HG03558 (cell line): Measurements from ENCODE around the gene ZNF33B.
"Not testable (repeated sequence)": the region's sequence is repeated elsewhere in the genome, so short reads cannot be mapped to it uniquely, and the experiment has no call there.

ENCODE experiments used
- ATAC-seq: cut with Tn5 transposase; IDR thresholded peaks from one replicate; pipeline ENCODE4 v1.9.1; 2021; ENCODE audit warnings: moderate number of reproducible peaks; ENCODE audit not compliant: unreplicated experiment; ENCODE audit errors: extremely low read depth

ZNF33B gene

GRCh38 chr10:42638055-42638820 lies at the start of gene ZNF33B:
TSS of gene ZNF33B (minus strand) at chr10:42638570. CDS start at chr10:42636928, 1,642 bp downstream.
- peak; percentile 95 for ATAC-seq

GRCh38 chr10:42684517-42684916 lies 46.1 kb upstream of the ZNF33B start:
- no peak for ATAC-seq

DNA sequence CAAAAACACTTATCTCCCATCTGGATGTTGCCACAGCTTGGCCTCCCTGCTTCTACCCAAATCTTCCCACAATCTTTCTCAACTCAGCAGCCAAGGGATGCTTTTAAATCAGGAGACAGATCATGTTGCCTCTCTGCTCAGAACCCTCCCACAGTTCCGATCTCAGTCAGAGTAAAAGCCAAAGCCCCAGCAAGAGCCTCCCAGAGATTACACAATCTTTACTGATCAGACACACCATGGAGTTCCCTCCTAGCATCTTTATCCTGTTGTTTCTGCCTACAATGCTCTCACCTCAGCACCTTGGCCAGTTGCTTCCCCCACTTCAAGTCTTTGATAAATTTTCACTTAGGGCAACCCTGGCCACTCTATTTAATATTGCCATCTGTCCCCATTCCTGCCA lies 41.9 kb upstream of the ZNF33B start:
- ATAC-seq = no peak

GRCh38 chr10:42665181-42665979 lies 27.0 kb upstream of the ZNF33B start:
- not testable (repeated sequence) for ATAC-seq

DNA sequence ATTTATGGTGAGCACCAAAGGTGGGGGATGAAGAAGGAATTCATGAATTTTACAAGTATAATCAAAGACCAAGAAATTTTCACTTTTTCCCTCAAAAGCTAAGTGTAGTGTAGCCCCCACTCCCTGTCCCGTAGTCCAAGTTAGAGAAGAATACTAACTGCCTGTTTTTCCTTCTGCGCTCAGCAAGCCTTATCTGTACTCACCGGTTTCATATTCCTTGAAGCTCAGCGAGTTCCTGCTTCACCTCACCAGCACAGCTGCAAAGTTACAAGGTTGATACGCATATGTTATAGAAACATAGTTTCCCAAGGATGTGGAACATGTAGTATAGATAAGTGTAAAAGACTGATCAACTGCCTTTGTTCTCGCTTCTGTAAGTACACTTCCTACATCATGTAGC lies 16.0 kb upstream of the ZNF33B start:
- no peak for ATAC-seq

- ATAC-seq = no peak
Observed at GRCh38 chr10:42652858-42653257, 14.5 kb upstream of the ZNF33B start.

DNA sequence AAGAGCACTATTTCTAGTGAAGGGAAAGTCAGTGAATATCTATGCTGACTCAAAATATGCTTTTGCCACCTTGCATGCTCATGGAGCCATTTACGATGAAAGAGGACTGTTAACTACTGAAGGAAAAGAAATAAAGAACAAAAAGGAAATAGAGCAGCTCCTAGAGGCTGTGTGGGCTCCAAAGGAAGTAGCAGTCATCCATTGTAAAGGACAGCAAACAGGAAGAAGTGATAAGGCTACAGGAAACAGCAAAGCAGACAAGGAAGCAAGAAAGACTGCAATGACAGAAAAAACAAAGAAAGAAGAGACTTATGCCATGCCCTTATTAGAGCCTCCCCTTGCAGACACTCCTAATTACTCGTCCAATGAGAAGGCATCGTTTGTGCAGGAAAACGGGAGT lies 12.0 kb upstream of the ZNF33B start:
- ATAC-seq = no peak

DNA sequence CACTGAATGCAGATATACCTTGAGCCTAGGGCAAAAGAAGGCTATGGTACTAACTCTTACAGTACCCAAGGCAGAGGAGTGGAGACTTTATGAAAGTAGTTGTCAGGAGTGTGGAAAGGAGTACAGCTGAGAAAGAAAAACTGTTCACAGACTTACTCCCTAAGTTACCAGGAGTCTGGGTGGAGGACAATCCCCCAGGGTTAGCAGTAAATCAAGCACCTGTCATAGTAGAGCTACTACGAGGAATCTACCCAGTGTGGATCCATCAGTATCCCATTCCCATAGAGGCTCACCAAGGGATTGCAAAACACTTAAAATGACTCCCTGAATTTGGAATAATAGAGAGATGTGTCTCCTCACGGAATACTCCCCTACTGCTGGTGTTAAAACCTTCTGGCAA lies 10.1 kb upstream of the ZNF33B start:
- ATAC-seq = no peak

GRCh38 chr10:42646687-42647640 lies 8.6 kb upstream of the ZNF33B start:
- no peak for ATAC-seq

DNA sequence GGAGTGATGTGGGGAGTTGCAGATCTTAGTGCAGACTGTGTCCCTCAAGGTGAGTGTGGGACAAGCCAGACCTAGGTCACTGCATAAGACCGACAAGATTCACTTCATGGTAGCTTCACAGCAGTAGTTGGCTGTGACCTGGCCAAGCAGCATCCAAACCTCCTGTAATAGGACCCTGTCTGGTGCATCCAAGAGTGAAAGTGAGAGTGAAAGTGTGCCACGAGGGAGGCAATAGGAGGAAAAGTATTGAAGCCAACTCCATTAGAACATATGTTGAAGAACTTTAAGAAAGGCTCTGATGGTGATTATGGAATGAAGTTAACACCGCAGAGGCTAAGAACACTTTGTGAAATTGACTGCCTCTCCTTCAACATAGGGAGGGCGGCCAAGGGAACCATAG lies 7.8 kb upstream of the ZNF33B start:
- no peak for ATAC-seq

DNA sequence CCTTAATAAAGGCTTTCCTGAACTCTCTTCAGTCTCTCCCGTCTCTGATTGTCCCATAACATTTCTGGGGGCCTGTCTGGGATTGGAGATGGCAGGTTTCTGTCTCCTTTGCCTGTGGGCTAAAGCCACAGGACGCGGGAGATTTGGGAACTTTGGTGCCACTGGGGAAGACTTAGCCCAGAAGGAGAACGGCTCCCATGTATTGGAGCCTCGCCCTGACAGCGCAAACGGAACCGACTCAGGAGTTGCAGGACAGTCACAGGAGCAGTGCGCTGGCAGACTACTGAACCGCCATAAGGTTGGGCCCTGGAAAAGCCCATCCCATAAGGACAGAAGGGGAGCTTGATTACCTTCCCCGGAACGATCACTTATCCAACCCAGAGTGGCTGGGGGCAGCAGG lies 7.1 kb upstream of the ZNF33B start:
- ATAC-seq = no peak

DNA sequence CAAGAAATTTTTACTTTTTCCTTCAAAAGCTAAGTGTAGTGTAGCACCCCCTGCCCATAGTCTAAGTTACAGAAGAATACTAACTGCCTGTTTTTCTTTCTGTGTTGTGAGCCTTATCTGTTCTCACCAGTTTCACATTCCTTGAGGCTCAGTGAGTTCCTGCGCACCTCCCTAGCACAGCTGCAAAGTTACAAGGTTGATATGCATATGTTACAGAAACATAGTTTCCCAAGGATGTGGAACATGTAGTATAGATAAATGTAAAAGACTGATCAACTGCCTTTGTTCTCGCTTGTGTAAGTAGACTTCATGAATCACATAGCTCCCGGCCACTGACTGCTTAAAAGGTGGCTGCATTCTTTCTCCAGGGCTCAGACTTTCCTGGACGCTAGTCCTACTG lies 6.7 kb upstream of the ZNF33B start:
- ATAC-seq = no peak

GRCh38 chr10:42640610-42641229 lies 2.4 kb upstream of the ZNF33B start:
- no peak for ATAC-seq

DNA sequence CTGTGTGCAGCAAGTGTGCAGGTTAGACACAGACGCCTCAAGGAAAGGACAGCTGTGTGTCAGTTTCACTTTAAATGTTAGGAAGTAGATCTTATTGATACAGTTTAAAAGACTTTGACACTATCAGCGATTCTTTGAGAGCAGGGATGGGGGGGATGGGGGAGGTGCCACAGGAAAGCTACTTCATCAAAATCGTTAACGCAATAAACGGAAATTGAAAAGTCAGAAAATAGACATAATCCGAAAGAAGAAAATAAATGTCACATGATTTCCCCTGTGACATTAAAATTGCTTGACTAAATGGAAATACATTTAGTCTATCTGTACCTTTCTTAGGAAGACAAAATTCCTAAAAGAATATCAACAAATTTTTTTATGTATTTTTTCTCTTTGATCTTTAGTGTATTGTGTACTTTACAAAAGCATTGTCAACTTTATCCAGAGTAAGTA lies 476 bp upstream of the ZNF33B start:
- ATAC-seq = no peak

DNA sequence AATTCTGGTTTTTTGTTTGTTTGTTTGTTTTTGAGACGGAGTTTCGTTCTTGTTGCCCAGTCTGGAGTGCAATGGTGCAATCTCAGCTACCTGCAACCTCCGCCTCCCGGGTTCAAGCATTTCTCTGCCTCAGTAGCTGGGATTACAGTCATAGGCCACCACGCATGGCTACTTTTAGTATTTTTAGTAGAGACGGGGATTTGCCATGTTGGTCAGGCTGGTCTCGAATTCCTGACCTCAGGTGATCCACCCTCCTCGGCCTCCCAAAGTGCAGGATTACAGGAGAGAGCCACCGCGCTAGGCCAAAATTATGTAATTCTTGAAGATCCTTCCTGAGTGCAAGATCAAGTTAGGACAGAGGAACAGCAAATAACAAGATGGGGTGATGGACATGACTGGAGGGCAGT lies 719 bp downstream of the ZNF33B start:
- ATAC-seq = no peak

DNA sequence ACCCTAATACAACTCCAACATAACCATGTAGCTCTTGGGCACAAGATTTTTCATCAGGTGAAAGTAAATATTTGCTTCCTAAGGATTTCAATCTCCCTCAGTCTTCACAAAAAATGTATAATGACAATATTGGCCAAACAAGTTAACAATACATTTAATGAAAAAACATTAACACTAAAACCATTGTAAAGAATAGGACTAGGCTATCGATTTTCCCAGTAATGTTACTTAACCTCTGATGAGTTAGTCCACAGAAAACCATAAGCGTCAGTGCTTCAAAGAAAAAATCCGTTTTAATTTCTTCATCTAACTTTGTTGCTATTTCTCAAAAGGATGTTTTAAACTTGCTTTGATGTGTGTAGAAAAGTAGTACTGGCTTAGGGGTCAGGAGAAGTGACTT lies 1.2 kb downstream of the ZNF33B start:
- ATAC-seq = no peak

- ATAC-seq = no peak
Observed at GRCh38 chr10:42635098-42635497, 3.3 kb downstream of the ZNF33B start.

GRCh38 chr10:42632564-42632963 lies 5.8 kb downstream of the ZNF33B start:
- ATAC-seq = no peak

DNA sequence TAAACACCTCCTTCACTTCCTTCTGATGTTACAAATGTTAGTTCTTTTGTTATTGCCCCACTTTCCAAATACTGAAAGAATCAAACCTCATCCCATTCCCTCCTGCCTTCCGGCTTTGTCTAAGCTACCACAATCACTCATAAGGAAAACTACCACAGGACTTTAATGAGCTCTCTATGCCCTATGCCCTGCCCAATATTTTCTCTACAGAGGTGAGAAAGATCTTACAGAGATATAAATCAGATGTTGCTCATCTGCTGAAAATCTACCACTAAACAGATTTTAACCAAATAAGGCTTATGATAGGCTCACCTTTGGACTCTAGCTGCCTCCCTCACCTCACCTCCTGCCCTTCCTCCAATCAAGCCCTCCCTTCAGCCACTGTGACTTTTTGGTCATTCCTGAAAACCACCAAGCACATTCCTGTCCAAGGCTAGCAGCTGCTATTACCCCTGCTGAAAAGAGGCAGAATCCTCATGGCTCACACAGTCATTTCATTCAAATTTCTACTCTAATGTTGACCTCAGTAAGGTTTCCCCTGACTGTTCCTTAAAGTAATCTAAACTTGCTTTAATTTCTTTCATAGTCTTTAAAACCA lies 7.7 kb downstream of the ZNF33B start:
- no peak for ATAC-seq

DNA sequence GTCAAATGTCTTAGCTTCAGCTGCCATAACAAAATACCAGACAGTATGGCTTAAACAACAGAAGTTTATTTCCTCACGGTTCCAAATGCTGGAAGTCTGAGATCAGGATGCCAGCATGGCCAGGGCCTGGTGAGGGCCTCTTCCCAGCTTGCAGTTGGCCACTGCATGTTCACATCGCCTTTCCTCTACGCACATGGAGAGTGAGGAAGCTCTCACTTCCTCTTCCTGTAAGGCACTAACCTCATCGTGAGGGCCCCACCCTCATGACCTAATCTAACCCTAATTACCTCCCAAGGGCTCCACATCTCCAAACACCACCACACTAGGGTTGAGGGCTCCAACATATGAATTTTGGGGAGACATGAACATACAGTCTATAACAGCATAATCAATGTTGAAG lies 14.4 kb downstream of the ZNF33B start:
- ATAC-seq = no peak
